Umbilical cord (tissue), 2 donors: ENCODE results near the gene KIF5A. TPM values are rescaled to one million over a fixed set of nuclear protein-coding genes. Genes with fewer than 3 reads are reported as not detected.
A peak's percentile ranks its signal among the peaks of the same experiment; 100 is the strongest.
"Not testable (repeated sequence)": the region's sequence is repeated elsewhere in the genome, so short reads cannot be mapped to it uniquely, and the experiment has no call there.

Experiments
- DNase-seq: peaks from one replicate; pipeline ENCODE4 v3.0.0-alpha.2; 2015; ENCODE audit warnings: low spot score
- total RNA-seq: library from RNA; depleted of rRNA; stranded (reverse); fragments of >200 nt; gene quantifications from one replicate; pipeline ENCODE4 v1.2.3, GENCODE V29; 2014; ENCODE audit warnings: low replicate concordance; ENCODE audit not compliant: insufficient read depth

KIF5A gene
- total RNA-seq, 1 donor from 2014 or later = 2.2 TPM

- DNase-seq = no peak
Observed at GRCh38 chr12:57554897-57555296, 5.1 kb downstream of the KIF5A start.

DNA sequence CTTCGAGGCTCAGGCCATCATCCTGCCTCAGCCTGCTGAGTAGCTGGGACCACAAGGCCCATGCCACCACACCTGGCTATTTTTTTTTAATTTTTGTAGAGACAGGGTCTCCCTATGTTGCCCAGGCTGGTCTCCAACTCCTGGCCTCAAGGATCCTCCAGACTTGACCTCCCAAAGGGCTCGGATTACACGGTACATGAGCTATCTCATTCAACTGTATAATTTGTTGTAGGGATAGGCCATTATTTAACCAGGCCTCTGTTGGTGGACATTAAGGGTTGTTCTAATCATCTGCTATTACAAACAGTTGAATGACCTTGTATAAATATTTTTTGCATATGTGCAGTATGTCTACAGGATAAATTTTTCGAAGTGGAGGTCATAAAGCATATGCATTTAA is 9.0 kb downstream of the KIF5A start:
- DNase-seq = no peak

DNA sequence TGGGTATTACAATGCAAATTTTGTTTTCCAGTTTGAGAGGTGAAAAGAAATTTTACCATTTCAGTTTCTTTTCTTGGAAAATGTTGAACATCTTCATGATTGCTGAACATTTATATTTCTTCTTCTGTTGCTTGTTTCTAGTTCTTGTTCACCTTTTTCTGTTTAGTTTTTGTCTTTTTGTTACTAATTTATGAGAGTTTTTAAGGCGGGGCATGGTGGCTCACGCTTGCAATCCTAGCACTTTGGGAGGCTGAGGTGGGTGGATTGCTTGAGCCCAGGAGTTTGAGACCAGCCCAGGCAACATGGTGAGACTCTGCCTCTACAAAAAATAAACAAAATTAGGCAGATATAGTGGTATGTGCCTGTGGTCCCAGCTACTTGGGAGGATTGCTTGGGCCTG is 10.7 kb downstream of the KIF5A start:
- DNase-seq = no peak

DNA sequence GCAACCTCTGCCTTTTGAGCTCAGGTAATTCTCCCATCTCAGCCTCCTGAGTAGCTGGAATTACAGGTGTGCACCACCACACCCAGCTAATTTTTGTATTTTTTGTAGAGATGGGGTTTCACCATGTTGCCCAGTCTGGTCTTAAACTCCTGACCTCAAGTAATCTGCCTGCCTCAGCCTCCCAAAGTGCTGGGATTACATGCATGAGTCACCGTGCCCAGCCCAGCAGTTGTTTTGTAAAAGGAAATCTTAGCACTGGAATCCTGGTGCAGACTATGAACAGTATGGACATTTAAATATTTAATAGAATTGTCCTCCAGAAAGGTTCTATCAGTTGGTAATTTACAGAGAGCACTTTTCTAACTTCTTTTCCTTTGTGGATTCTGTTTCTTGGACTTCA is 11.3 kb downstream of the KIF5A start:
- DNase-seq = peak; percentile 31

DNA sequence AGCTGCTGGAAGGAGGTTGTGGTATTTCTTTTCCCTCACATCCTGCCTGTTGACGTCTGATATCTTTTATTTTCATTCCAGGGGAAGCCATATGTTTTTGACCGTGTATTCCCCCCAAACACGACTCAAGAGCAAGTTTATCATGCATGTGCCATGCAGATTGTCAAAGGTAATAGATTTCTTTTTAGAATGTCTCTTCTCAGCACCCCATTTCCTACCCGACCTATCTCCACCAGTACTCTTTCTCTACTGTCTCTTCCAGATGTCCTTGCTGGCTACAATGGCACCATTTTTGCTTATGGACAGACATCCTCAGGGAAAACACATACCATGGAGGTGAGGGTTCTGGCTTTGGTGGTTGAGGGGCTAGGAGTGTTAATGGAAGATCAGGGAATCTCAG is 13.5 kb downstream of the KIF5A start:
- DNase-seq = no peak

GRCh38 chr12:57564178-57564740 is 14.4 kb downstream of the KIF5A start:
- no peak for DNase-seq

DNA sequence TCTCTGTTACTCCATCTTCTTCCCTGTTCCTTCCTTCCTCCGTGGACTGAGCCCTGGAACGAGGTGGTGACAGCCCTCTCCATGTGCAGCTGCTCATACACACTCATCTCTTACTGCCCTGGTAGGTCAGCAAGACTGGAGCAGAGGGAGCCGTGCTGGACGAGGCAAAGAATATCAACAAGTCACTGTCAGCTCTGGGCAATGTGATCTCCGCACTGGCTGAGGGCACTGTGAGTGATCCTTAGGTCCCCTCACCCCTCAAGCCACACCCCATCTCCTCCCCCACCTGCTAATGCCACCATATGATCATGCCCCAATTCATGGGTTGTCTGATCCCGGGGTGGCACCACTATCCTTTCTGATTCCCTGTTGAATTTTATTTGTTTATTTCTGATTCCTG is 19.0 kb downstream of the KIF5A start:
- DNase-seq = no peak

- no peak for DNase-seq
Observed at GRCh38 chr12:57569858-57570257, 20.0 kb downstream of the KIF5A start.

DNA sequence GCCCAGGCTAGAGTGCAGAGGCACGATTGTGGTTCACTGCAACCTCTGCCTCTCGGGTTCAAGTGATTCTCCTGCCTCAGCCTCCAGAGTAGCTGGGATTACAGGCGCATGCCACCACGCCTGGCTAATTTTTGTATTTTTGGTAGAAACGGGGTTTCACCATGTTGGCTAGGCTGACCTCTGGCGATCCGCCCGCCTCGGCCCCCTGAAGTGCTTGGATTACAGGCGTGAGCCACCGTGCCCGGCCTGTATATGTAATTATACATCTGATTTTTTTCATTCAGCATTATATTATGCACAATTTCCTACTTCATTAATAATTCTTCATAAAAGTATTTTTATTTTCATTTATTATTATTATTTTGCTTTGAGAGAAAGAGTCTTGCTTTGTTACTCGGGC is 20.6 kb downstream of the KIF5A start:
- not testable (repeated sequence) for DNase-seq

GRCh38 chr12:57571926-57572762 is 22.3 kb downstream of the KIF5A start:
- DNase-seq = no peak

GRCh38 chr12:57574795-57575194 is 25.0 kb downstream of the KIF5A start:
- DNase-seq = no peak

DNA sequence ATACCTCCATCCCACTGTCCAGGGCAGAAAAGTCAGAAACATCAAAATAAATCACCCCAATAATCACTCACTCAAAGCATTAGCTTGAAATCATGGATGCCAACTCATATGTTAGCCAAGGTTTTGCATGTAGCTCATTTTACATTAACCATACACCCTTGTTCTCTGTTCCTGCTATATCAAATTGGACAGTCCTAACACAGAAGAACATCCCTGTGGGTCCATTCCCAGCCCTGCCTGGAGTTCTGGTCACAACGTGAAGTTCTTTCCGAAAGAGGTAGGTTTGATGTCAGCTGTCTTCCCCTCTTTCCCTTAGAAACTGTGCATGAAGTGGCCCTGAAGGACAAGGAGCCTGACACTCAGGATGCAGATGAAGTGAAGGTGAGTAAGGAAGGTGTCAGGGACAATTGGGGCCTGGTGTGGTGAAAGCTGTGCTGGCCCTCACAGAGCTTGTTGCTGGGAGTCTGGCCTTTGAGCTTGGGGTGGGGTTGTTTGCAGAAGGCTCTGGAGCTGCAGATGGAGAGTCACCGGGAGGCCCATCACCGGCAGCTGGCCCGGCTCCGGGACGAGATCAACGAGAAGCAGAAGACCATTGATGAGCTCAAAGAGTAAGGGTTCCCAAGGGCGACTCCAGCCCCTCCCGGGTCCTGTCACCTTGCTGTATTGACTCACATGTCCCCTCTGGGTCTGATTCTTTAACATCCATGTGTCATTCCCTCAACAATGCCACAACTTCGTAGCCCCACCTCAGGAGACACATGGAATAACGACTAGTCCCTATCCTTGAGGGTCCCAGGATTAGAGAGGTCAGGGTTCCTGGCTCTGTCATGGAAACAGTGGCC is 26.1 kb downstream of the KIF5A start:
- no peak for DNase-seq

GRCh38 chr12:57576613-57577160 is 26.8 kb downstream of the KIF5A start:
- no peak for DNase-seq

- no peak for DNase-seq
Observed at GRCh38 chr12:57577981-57578758, 28.3 kb downstream of the KIF5A start.

DNA sequence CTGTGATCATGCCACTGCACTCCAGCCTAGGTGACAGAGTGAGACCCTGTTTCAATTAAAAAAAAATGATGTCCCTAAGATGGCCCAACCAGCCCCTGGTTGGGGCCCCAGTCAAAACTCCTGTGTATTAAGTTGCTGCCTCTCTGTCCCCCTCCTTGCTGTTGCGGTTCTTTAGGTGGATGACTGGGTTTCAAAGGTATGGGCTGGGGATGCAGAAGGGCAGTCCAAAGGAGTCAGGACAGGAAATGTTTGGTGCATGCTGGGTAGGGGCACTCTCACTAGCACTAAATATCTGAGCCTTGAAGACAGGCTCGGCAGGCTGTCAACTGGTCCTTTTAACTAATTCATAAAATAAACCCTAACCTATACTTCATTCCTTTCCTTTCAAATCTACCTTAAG is 29.2 kb downstream of the KIF5A start:
- no peak for DNase-seq

GRCh38 chr12:57579677-57580465 is 30.0 kb downstream of the KIF5A start:
- no peak for DNase-seq

GRCh38 chr12:57580466-57580795 is 30.6 kb downstream of the KIF5A start:
- DNase-seq = no peak

DNA sequence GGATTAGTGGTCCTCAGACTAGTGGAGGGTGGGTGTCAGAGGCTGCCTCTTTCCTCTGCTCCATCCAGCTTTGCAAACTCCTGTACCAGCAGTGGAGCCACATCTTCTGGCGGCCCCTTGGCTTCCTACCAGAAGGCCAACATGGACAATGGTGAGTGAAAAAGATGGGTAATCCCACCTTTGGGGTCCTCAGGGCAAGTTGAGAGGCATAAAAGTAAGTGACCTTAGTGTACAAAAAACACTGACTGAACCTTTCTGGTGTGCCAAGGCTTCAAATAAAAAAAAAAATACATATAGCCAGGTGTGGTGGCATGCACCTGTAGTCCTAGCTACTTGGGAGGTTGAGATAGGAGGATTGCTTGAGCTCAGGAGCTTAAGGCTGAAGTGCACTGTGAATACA is 32.0 kb downstream of the KIF5A start:
- DNase-seq = no peak

DNA sequence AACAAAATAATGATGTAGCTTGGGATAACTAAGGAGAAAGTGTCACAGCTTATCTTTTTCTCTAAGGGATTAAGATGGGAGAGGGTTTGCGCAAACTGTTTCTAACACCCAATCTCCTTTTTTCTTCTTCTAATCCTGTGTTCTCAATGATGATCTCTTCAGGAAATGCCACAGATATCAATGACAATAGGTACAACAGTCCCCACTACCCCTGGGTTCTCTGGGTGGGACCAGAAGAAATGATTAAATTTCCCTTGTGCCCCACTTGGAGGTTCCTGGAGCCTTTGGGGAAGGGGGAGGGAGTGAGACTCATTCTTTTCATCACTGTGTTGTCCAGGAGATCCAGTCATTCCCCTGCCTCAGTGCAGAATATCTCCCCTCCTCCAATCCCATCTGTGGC is 32.6 kb downstream of the KIF5A start:
- DNase-seq = no peak

DNA sequence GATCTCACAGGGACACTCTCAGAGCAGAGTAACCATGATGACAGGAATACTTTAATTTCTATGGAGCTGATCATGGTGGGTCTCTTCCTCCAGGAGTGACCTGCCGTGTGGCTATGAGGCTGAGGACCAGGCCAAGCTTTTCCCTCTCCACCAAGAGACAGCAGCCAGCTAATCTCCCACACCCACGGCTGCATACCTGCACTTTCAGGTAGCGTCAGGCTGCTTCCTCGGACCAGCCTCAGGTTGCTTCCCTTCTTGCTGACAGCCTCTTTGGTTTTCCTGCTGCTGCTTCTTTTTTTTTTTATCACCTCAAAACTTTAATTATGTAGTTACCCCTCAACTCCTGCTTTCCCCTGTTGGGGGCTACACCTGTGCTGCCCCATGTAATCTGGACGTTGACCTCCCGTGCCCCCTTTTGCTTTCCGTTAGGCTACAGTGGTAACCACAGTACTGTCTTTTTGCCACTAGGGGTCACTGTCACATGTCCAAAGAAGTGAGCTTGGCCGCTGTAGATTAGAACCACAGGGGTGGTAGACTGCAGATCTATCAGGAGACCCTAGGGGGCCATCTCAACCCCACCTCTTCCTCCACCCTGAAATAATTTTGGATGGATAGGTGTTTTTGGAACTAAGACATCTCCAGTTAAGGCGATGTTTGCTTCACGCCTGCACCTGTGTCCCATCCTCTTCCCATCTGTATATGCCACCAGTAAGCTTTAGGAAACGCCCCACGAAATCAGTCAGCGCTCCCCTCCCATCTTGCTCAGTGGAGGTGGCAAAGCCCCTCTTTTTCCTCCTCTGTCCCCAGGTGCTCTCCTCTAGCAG is 33.4 kb downstream of the KIF5A start:
- peak; percentile 83 for DNase-seq
